Skeletal muscle tissue (tissue), 4 donors: ENCODE measurements around the gene DOHH. TPM values are rescaled to one million over a fixed set of nuclear protein-coding genes. Genes with fewer than 3 reads are reported as not detected.

Source experiments
- H3K27ac ChIP-seq: one replicate; pipeline ENCODE4 v1.7.0; 2013; ENCODE audit warnings: mild to moderate bottlenecking, low read depth, low read length, inconsistent platforms
- H3K27me3 ChIP-seq, 3 donors: one replicate each; pipeline ENCODE4 v1.7.0; 2013; ENCODE audit warnings: low read length in 3 of 3; ENCODE audit not compliant: control insufficient read depth in 3 of 3, insufficient read depth in 3 of 3
- H3K36me3 ChIP-seq, 3 donors: one replicate each; pipeline ENCODE4 v1.7.0; 2013; ENCODE audit warnings: low read length in 3 of 3; ENCODE audit not compliant: control insufficient read depth in 3 of 3, insufficient read depth in 3 of 3
- H3K4me1 ChIP-seq, 3 donors: one replicate each; pipeline ENCODE4 v1.7.0; 2013; ENCODE audit warnings: low read length in 3 of 3, mild to moderate bottlenecking in 3 of 3; ENCODE audit not compliant: control insufficient read depth in 3 of 3, insufficient read depth in 3 of 3
- H3K4me3 ChIP-seq, 3 donors: one replicate each; pipeline ENCODE4 v1.7.0; 2013; ENCODE audit warnings: low read length in 3 of 3
- H3K9ac ChIP-seq, 3 donors: one replicate each; pipeline ENCODE4 v1.7.0; 2013; ENCODE audit warnings: low read length in 3 of 3, mild to moderate bottlenecking in 3 of 3, moderate library complexity in 2 of 3, low read depth in 1 of 3
- H3K9me3 ChIP-seq, 3 donors: one replicate each; pipeline ENCODE4 v1.7.0; 2013; ENCODE audit warnings: low read length in 3 of 3; ENCODE audit not compliant: control insufficient read depth in 3 of 3
- total RNA-seq: library from RNA; depleted of rRNA; stranded (reverse); fragments of >200 nt; gene quantifications from one replicate; pipeline ENCODE4 v1.2.3, GENCODE V29; 2014
- donor health status: Osteomylitis.

The DOHH gene
- total RNA-seq, 1 donor from 2014 or later, result 9.4 TPM

DNA sequence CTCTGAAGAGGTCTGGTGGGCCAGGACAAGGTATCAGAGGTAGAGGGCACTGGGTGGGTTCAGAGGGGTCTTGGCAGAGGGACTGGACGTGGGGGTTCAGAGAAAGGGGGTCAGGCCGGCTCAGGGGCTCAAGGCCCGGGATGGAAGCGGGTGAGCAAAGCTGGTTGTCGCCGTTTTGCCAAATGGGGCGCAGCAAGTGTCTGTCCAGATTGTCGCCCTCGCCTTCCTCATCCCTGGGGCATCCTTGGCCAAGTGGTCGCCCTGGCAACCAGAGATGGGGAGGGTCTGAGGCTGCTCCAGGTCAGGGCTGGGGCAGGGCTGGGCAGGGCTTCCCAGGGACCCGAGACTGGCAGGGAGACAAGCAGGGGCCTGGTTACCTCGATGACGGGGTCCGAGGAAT, 6.8 kb downstream of the DOHH start:
- H3K36me3 ChIP-seq, result peaks cover 26 to 39% (median 35%) of the 10 kb centered on the region in 3 donors
- no peak overlapping the region for H3K27ac ChIP-seq
- no peak overlapping the region for H3K9ac ChIP-seq
- H3K4me3 ChIP-seq, result no peak overlapping the region
- no peaks in the 10 kb centered on the region for H3K27me3 ChIP-seq
- no peaks in the 10 kb centered on the region for H3K9me3 ChIP-seq
- no peaks in the 10 kb centered on the region for H3K4me1 ChIP-seq

DNA sequence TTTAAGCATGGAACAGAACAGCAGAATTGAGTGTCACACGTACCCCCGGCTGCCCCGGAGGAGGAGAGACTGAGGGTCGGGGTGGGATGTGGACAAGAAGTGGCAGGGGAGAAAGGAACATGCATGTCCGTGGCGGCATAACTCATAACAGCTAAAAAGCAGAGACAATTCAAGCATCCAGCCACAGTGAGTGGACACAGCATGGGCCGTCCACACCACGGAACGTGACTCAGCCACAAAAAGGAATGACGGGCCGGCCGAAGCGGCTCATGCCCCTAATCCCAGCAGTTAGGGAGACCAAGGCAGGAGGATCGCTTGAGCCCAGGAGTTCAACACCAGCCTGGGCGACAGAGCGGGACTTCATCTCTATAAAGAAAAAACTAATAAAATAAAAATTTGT, 7.6 kb downstream of the DOHH start:
- Histone ChIP-seq H3K4me3 (no peak overlapping the region), H3K4me1 (no peaks in the 10 kb centered on the region), H3K36me3 (peaks cover 26 to 42% (median 35%) of the 10 kb centered on the region in 3 donors), H3K9ac (no peak overlapping the region), H3K27ac (no peak overlapping the region), H3K9me3 (no peaks in the 10 kb centered on the region), H3K27me3 (no peaks in the 10 kb centered on the region)

DNA sequence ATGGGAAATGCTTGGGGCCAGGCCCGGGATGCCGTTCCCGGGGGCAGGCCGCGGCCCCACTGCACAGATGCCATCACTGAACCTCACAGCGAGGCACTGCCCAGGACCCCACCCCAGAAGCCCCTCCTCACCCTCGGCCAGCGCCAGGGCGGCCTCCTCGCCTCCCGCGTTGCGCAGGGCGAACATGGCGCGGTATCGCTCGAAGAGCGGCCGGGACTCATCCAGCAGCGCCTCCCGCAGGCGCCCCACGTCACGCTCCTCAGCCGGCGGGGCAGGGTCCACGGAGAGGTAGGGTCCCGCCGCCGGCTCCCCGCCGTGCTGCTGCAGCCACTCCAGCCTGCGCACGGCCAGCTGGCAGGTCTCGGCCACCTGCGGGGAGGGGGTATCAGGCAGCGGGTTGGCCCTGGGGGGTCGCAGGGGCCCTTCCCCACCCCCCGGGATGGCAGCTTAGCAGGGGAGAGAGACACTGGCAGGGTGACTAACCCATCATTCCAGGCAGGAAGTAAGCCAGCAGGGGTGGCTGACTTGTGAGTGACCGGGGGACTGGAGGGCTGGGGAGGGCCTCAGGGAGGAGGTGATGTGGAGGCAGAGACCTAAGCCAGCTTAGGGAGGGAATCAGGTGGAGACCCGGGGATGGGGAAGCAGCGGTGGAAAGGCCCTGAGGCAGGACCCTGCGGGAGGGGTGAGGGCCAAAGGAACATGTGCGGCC, 8.2 kb downstream of the DOHH start:
- Histone ChIP-seq H3K9me3 (no peaks in the 10 kb centered on the region), H3K4me3 (no peak overlapping the region), H3K9ac (no peak overlapping the region), H3K27ac (no peak overlapping the region), H3K4me1 (no peaks in the 10 kb centered on the region), H3K36me3 (peaks cover 26 to 40% (median 35%) of the 10 kb centered on the region in 3 donors), H3K27me3 (no peaks in the 10 kb centered on the region)

DNA sequence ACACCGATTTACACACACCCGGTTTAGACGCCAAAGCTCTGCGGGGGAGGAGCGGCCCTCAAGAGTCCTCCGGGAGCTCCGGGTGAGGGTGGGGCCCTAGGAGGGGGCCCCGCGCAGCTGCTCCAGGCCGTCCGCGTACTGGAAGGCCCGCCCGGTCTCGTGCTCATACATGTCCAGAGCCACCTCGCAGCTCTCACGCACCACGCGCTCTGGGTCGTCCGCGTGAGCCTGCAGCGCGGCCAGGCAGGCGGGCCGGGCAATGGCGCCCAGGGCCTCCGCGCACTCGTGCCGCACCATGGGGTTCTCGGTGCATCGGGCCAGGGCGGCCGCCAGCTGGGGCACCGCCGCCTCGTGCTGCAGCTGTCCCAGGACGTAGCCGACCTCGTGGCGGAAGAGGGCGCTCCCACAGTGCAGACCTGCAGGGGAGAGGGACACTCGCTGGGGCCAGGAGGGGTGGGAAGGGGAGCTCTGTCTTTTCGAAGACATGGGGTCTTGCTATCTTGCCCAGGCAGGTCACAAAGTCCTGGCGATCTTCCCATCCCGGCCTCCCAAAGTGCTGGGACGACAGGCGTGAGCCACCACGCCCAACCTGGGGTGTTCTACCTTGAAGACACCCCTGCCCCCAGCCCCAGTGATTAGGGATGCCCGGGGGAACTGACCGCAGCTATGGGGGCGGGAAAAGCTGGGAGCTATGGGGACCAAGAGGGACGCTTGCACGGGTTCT, 8.9 kb downstream of the DOHH start:
- H3K9ac ChIP-seq, result no peak overlapping the region
- H3K4me3 ChIP-seq, result no peak overlapping the region
- H3K9me3 ChIP-seq, result no peaks in the 10 kb centered on the region
- H3K36me3 ChIP-seq, result peaks cover 24 to 35% (median 27%) of the 10 kb centered on the region in 3 donors
- no peaks in the 10 kb centered on the region for H3K27me3 ChIP-seq
- no peak overlapping the region for H3K27ac ChIP-seq
- H3K4me1 ChIP-seq, result no peaks in the 10 kb centered on the region

DNA sequence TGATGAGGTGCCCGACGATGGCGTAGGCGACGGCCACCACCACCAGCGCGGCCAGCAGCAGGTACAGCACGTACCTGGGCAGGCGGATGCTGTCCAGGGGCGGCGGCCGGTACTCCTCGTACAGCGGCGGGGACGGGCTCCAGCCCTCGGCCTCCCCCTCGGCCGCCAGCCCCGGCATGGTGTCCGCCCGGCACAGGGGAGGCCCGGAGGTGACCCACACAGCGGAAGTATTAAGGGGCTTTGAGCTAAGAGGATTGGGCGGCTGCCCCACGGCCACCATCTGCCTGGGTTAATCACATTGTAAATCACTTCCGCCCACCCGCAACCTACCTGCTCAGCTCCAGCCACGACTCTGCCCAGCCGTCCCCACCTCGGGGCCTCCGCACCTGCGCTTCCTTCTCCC, 17.2 kb downstream of the DOHH start, which contains the start of gene SMIM44:
Gene SMIM44 (minus strand): TSS at position 216 of the 403 bp plus-strand sequence. CDS start 38 bp downstream, at position 178.
- Histone ChIP-seq H3K36me3 (peaks cover 0 to 2% (median 0%) of the 10 kb centered on the region in 3 donors), H3K9ac (no peak within 1 kb of the TSS), H3K4me3 (no peak within 1 kb of the TSS), H3K27me3 (peaks cover 33 to 45% (median 44%) of the 10 kb centered on the region in 3 donors), H3K4me1 (no peaks in the 10 kb centered on the region), H3K27ac (no peak within 1 kb of the TSS), H3K9me3 (no peaks in the 10 kb centered on the region)

DNA sequence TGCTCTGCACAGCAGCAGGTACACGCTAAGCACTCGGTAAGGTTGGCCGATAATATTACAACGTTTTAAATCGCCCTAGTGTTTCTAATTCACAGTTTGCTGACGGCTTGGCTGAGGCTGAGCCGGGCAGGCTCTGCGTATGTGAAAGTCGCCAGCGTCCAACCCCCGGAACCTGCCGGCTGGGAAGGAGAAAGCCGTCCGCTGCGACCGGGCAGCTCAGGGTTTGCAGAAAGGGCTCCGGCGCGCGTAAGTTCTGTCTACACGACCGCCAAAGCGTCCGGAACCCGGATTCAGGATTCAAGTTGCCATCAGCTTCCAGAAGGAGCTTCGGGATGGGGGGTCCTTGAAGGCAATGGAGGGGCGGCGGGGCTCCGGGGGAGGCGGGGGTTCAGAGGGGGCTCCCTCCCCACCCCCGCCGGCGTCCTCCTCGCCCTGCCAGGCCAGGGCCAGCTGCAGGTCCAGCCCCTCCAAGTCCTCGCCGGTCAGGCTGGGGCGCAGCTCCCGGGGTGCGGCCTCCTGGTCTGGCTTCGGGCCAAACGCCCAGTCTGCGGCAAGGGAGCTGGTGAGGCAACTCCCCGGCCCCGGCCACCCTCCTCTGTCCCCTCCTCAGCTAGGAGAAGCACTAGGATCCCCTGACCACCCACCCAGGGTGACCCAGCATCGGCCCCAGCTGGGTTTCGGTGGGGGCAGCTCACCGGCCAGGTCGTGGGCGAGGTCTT, 17.8 kb downstream of the DOHH start:
- peaks cover 39 to 50% (median 47%) of the 10 kb centered on the region in 3 donors for H3K27me3 ChIP-seq
- H3K9ac ChIP-seq, result no peak overlapping the region
- no peaks in the 10 kb centered on the region for H3K36me3 ChIP-seq
- H3K27ac ChIP-seq, result no peak overlapping the region
- H3K9me3 ChIP-seq, result no peaks in the 10 kb centered on the region
- no peak overlapping the region for H3K4me3 ChIP-seq
- no peaks in the 10 kb centered on the region for H3K4me1 ChIP-seq

DNA sequence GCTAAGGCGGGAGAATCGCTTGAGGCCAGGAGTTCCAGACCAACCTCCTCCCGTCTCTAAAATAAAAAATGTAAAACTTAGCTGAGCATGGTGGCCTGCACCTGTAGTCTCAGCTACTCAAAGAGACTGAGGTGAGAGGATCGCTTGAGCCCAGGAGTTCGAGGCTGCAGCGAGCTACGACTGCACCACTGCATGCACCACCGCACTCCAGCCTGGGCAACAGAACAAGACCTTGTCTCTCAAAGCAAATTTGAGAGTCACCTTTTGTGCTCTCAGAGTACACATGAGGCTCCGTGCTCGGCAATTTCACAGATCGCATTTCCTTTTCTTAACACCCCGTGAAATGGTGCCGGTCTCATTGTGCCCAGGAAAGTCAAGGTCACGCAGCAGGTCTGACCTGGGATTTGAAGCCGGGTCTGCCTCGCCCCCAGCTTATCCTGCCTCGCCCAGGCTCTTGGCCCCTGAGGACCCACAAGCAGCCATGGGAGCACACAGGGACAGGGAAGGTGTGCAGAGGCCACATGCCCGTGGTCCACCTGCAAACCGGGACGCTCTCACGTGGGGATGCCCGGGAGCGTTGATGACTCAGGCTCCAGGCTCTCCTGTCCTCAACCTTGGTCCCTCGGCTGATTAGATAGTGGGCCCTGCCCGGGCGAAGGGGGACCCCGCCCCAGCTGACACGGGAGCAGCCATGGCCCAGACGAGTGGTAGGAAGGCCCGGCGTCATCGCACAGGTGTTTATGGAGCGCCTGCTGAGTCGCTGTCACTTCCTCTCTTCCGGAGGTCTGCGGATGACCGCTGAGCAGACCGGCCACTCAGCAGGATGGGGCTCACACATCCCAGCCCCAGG, 19.0 kb downstream of the DOHH start:
- Histone ChIP-seq H3K27me3 (peaks cover 45 to 57% (median 49%) of the 10 kb centered on the region in 3 donors), H3K4me3 (no peak overlapping the region), H3K4me1 (no peaks in the 10 kb centered on the region), H3K27ac (no peak overlapping the region), H3K9ac (no peak overlapping the region), H3K36me3 (no peaks in the 10 kb centered on the region), H3K9me3 (no peaks in the 10 kb centered on the region)

DNA sequence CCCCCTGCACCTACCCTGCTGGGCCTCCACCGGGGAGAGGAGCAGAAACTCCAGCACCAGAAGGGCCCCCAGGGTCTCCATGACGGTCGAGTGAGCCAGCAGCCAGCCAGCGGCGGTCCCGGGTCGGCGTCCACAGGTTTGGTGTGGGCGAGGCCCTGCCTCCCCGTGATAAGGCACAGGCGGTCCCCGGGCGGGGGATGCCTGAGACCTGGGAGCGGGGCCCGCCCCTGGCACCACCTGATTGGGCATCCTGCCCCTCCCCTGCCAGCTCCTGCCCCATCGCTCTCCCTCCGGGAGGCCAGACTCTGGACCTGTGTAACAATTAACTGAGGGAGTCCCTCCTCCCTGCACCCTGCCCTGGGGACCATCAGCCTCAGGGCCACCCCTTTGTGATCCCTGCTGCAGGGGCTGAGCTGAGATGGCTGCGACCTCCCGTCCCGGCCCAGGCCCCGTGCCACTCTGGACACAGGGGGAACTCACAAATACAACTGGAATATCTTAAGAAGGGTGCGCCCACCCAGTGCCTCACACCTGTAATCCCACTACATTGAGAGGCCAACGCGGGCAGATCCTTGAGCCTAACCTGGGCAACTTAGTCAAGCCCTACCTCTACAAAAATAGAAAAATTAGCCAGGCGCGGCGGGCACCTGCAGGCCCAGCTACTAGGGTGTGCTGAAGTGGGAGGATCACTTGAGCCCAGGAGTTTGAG, 19.9 kb downstream of the DOHH start, which contains the start of gene SMIM24:
Gene SMIM24 (minus strand): TSS at position 143 of the 709 bp plus-strand sequence. CDS start 62 bp downstream, at position 81.
- Histone ChIP-seq H3K4me3 (no peak within 1 kb of the TSS), H3K27me3 (peaks cover 54 to 61% (median 54%) of the 10 kb centered on the region in 3 donors), H3K27ac (no peak within 1 kb of the TSS), H3K9ac (no peak within 1 kb of the TSS), H3K4me1 (no peaks in the 10 kb centered on the region), H3K36me3 (no peaks in the 10 kb centered on the region), H3K9me3 (no peaks in the 10 kb centered on the region)

DNA sequence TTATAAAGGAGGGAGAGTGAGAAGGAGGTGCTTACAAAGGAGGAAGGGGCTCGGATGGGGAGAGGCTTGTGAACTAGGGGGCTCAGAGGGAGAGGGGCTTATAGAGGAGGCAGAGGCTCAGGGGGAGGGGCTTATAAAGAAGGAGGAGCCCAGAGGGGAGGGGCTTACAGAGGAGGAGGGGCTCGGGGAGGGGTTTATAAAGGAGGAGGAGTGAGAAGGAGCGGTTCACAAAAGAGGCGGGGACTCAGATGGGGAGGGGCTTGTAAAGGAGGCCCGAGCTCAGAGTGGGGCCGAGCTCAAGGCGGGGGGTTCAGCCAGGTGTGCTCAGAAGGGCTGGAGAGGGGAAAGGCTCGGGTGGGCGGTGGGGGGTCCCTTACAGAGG, 20.6 kb downstream of the DOHH start:
- Histone ChIP-seq H3K9ac (no peak overlapping the region), H3K27me3 (peaks cover 54 to 61% (median 57%) of the 10 kb centered on the region in 3 donors), H3K4me1 (no peaks in the 10 kb centered on the region), H3K9me3 (no peaks in the 10 kb centered on the region), H3K27ac (no peak overlapping the region), H3K4me3 (no peak overlapping the region), H3K36me3 (no peaks in the 10 kb centered on the region)
